ENCODE measurements around the gene ZNF830. TPM values are rescaled to one million over a fixed set of nuclear protein-coding genes. Genes with fewer than 3 reads are reported as not detected.

ZNF830 gene
- total RNA-seq, 1 experiment from 2014 or later = 11.1 TPM

DNA sequence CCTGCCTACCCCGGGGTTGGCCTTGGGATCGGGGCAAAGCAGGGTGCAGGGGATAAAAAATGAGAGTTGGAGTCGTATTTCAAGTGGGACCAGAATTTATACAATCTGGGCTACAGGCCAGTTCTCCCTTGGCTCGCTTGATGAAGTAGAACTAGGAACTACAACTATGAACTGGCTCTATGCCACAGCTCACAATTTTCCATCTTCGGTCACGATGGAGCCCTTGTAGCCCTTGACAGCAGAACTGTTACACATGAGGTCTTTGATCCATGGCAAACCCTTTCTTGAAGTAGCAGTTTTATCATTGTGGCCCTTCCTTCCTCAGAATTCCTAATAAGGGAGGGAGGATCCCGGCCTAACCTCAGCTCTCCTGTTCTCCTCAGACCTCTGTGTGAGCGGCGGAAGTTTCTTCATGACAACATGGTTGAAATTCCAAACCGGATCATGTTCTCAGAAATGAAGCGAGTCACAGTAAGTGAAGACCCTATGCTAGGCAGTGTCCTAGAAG is 36.1 kb downstream of the ZNF830 start:
- Histone ChIP-seq H3K27ac (ENCODE audit: low read depth, low read length) (no peak overlapping the region), H3K4me1 (ENCODE audit: control insufficient read depth in 1 of 2, insufficient read depth in 2 of 2, low read length in 2 of 2) (no peaks in the 10 kb centered on the region), H2AFZ (ENCODE audit: low read depth, low read length, poor library complexity, severe bottlenecking) (no peak overlapping the region), H3K4me2 (ENCODE audit: low read length) (no peak overlapping the region), H3K36me3 (ENCODE audit: control insufficient read depth in 1 of 2, insufficient read depth in 2 of 2, low read length in 2 of 2) (peaks cover 26 to 64% of the 10 kb centered on the region in 2 experiments; a peak in 3 of 4 replicates), H3K79me2 (ENCODE audit: insufficient read depth, low read length) (no peaks in the 10 kb centered on the region), H3K9ac (ENCODE audit: low read length) (no peak overlapping the region), H4K20me1 (ENCODE audit: insufficient read depth) (no peaks in the 10 kb centered on the region), H3K9me3 (ENCODE audit: control insufficient read depth in 1 of 2, insufficient read depth in 1 of 2, low read depth in 1 of 2, low read length in 2 of 2) (no peaks in the 10 kb centered on the region), H3K27me3 (ENCODE audit: insufficient read depth, low read length) (no peaks in the 10 kb centered on the region), H3K4me3 (replicated peaks in 1 of 2; ENCODE audit: low read depth in 1 of 2, low read length in 2 of 2) (no peak overlapping the region), H3K9me2 (ENCODE audit: insufficient read depth) (no peaks in the 10 kb centered on the region)
- BruUV-seq (replicated peaks) = no TSS peak
- POLR2A ChIA-PET = no interaction called here
- TF ChIP-seq CTCF (IDR thresholded peaks at IDR 0.05 in 2 of 3, conservative IDR thresholded peaks at IDR 0.05 in 1 of 3; ENCODE audit: borderline replicate concordance in 1 of 3, insufficient read depth in 1 of 3, low read depth in 2 of 3, low read length in 2 of 3) (no peak), FOSL1 (IDR thresholded peaks at IDR 0.05; ENCODE audit: low read depth) (no peak), CBX3 (IDR thresholded peaks at IDR 0.05; ENCODE audit: low read depth) (no peak), SRF (IDR thresholded peaks at IDR 0.05; ENCODE audit: low read depth) (no peak), CEBPB (IDR thresholded peaks at IDR 0.05; ENCODE audit: low read depth) (no peak), TCF7L2 (IDR thresholded peaks at IDR 0.05; ENCODE audit: borderline replicate concordance, extremely low read depth, insufficient read depth, insufficient read length) (no peak), SIN3A (IDR thresholded peaks at IDR 0.05; ENCODE audit: low read depth) (no peak), SP1 (IDR thresholded peaks at IDR 0.05; ENCODE audit: low read depth) (no peak), YY1 (IDR thresholded peaks at IDR 0.05; ENCODE audit: extremely low read depth, insufficient replicate concordance, low read depth, low read length) (no peak), RAD21 (IDR thresholded peaks at IDR 0.05; ENCODE audit: low read depth) (no peak), POLR2A (IDR thresholded peaks at IDR 0.05; ENCODE audit: borderline replicate concordance, extremely low read depth, insufficient read depth, insufficient read length) (no peak), ELF1 (IDR thresholded peaks at IDR 0.05; ENCODE audit: borderline replicate concordance, low read depth) (no peak), EZH2phosphoT487 (IDR thresholded peaks at IDR 0.05; ENCODE audit: borderline replicate concordance) (no peak), EGR1 (IDR thresholded peaks at IDR 0.05; ENCODE audit: low read depth) (no peak)
- intact Hi-C loops (cut with micrococcal nuclease) = loop anchor here (5.0 to 10.0 kb wide), 3 partner anchors 540 to 750 kb away; partner anchors contain the start of gene SLFN12L
- ATAC-seq (no peak), DNase-seq (ENCODE audit: low read depth, low spot score) (no peak)
- RAD21 ChIA-PET (ENCODE audit: low non-redundant PET in 1 of 2, low total read pairs in 2 of 2, uncharacterized antibody in 2 of 2, unreplicated experiment in 2 of 2) = no interaction called here
- CTCF ChIA-PET = interaction anchor here (1.0 to 1.2 kb wide), 3 partner anchors 118 to 123 kb away, joined by 3 read pairs; no protein-coding TSS in a partner anchor
